Thyroid gland (tissue), 4 donors: ENCODE measurements around the gene KLF13. TPM values are rescaled to one million over a fixed set of nuclear protein-coding genes. Genes with fewer than 3 reads are reported as not detected.

ENCODE experiments used
- DNase-seq, 2 donors: peaks; one replicate each; pipeline ENCODE4 v3.0.0-alpha.2; 2019
- H3K27ac ChIP-seq, 3 donors: fragments of 200-600 bp; sonication (generic); 1 replicate in 2 of 3; 2 replicates in 1 of 3; pipeline ENCODE4 v1.5.1; 2016 to 2019; ENCODE audit warnings: mild to moderate bottlenecking in 1 of 3, moderate library complexity in 1 of 3
- H3K27me3 ChIP-seq: fragments of 200-600 bp; sonication (generic); one replicate; pipeline ENCODE4 v1.5.1; 2019
- H3K36me3 ChIP-seq, 2 donors: fragments of 200-600 bp; sonication (generic); one replicate each; pipeline ENCODE4 v1.5.1; 2016 to 2019
- H3K4me1 ChIP-seq, 2 donors: fragments of 200-600 bp; sonication (generic); one replicate each; pipeline ENCODE4 v1.5.1; 2017 to 2019
- H3K4me3 ChIP-seq, 3 donors: fragments of 200-600 bp; sonication (generic); replicated peaks in 1 of 3; 1 replicate in 2 of 3; 2 replicates in 1 of 3; pipeline ENCODE4 v1.5.1; 2016; ENCODE audit warnings: mild to moderate bottlenecking in 1 of 3
- H3K9me3 ChIP-seq: fragments of 200-600 bp; sonication (generic); one replicate; pipeline ENCODE4 v1.5.1; 2017
- POLR2A ChIP-seq, 2 donors: fragments of 450-650 bp; IDR thresholded peaks; one replicate each; pipeline ENCODE4 v1.6.1; 2017; ENCODE audit warnings: antibody characterized with exemption in 2 of 2, mild to moderate bottlenecking in 2 of 2, moderate library complexity in 1 of 2
- WGBS, 2 donors: methylation state at CpG; one replicate each; pipeline ENCODE4 v1.1.5; 2017; 5-methylcytosine and 5-hydroxymethylcytosine counted together
- intact Hi-C: fragments of 100-400 bp; cut with DNase I; formaldehyde crosslinking; loops from one replicate; pipeline ENCODE4 v1.15.1; 2023
- total RNA-seq, 4 donors: library from RNA; depleted of rRNA; stranded (reverse); fragments of >200 nt; gene quantifications; one replicate each; pipeline ENCODE4 v1.2.3, GENCODE V29; 2016
- TF ChIP-seq, protein P1 (sequence below), 6 experiments: fragments of 200-600 bp in 3 of 6; fragments of 450-650 bp in 3 of 6; sonication (generic) in 3 of 6; IDR thresholded peaks; one replicate each; pipeline ENCODE4 v1.5.1; 2016 to 2019; ENCODE audit warnings: antibody characterized with exemption in 6 of 6, mild to moderate bottlenecking in 2 of 6, inconsistent platforms in 1 of 6, moderate library complexity in 1 of 6

The KLF13 gene
- total RNA-seq, 4 donors from 2014 or later, result 84.0 to 117 (median 97.6) TPM

GRCh38 chr15:31279221-31280045 lies 47.2 kb upstream of the KLF13 start:
- 62 to 67% methylated on average over 8 to 11 of the region's 11 CpGs for WGBS, 2 donors
- H3K4me3 ChIP-seq, result no peak overlapping the region
- H3K27ac ChIP-seq, result peak overlapping the region; percentile 58 to 63 (median 60)
- TF ChIP-seq, protein P1, sequence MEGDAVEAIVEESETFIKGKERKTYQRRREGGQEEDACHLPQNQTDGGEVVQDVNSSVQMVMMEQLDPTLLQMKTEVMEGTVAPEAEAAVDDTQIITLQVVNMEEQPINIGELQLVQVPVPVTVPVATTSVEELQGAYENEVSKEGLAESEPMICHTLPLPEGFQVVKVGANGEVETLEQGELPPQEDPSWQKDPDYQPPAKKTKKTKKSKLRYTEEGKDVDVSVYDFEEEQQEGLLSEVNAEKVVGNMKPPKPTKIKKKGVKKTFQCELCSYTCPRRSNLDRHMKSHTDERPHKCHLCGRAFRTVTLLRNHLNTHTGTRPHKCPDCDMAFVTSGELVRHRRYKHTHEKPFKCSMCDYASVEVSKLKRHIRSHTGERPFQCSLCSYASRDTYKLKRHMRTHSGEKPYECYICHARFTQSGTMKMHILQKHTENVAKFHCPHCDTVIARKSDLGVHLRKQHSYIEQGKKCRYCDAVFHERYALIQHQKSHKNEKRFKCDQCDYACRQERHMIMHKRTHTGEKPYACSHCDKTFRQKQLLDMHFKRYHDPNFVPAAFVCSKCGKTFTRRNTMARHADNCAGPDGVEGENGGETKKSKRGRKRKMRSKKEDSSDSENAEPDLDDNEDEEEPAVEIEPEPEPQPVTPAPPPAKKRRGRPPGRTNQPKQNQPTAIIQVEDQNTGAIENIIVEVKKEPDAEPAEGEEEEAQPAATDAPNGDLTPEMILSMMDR (IDR thresholded peaks at IDR 0.05), result no peak
- no peak for TF ChIP-seq POLR2A (IDR thresholded peaks at IDR 0.05)
- no peaks in the 10 kb centered on the region for H3K9me3 ChIP-seq
- no peaks in the 10 kb centered on the region for H3K36me3 ChIP-seq
- peak; percentile 59 to 68 for DNase-seq
- intact Hi-C loops, result no loop called here
- peaks cover 30 to 32% of the 10 kb centered on the region in 2 donors for H3K4me1 ChIP-seq
- no peaks in the 10 kb centered on the region for H3K27me3 ChIP-seq

DNA sequence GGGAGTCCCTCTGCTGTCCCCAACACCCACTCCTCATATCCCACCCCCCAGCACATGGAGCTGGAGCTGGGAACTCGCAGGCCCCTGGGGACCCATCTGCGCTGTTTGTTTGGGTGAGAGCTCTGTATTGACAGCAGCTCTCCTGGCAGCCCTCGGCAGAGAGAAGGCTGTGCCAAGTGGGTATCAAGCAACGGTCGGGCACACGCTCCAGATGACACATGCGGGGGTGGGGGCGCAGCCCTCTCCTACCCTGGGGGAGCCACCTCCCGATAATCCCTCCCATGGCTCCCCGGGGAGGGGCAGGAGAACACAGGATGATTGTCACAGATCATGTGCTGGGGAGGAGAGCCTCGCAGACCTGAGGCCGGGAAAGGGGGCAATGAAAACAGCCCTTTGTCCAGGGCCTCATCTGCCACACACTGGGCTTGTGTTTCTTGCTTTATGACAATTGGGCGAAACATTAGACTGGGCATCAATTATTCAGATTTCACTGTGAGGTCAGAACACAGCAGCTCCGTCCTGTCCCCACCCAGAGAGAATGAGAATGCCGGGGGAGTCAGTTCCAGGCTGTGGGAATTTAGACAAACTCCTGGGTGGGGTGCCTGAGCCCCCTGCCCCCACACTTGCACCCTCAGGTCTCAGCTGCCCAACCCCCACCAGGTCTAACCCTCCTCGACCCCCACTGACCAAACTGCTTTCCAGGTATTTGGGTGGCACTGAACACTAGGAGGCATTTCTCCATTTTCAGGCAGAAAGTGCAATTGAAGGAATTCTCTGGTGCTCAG lies 46.4 kb upstream of the KLF13 start:
- WGBS, 2 donors, result 30 to 43% methylated on average over 12 to 13 of the region's 16 CpGs
- peak; percentile 79 to 80 for DNase-seq
- Histone ChIP-seq H3K4me3 (no peak overlapping the region), H3K36me3 (no peaks in the 10 kb centered on the region), H3K27ac (peak overlapping the region; percentile 58 to 63 (median 60)), H3K9me3 (no peaks in the 10 kb centered on the region), H3K4me1 (peaks cover 22 to 24% of the 10 kb centered on the region in 2 donors), H3K27me3 (no peaks in the 10 kb centered on the region)
- no peak for TF ChIP-seq POLR2A (IDR thresholded peaks at IDR 0.05)
- TF ChIP-seq, protein P1 (IDR thresholded peaks at IDR 0.05), result peak in 1 of 6 experiments; percentile 15
- intact Hi-C loops, result no loop called here

DNA sequence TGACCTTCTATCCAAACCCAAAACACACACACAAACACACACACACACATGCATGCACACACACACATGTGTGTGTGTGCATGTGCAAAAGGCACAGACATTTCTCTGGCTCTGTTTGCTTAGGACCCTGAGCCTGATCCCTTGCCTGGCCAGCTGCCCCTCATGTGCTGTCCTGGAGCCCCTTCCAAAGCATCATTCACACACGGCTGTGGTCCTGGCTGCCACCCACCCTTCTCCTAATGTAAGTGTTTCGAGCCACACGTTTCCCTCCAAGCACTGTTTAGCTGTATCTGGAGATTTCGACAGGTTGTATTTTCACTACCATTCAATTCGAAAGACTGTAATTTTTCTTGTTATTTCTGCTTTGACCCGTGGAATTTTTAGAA lies 45.8 kb upstream of the KLF13 start:
- no peak overlapping the region for H3K4me3 ChIP-seq
- H3K27me3 ChIP-seq, result no peaks in the 10 kb centered on the region
- TF ChIP-seq, protein P1 (IDR thresholded peaks at IDR 0.05), result no peak
- TF ChIP-seq POLR2A (IDR thresholded peaks at IDR 0.05), result no peak
- no peaks in the 10 kb centered on the region for H3K36me3 ChIP-seq
- peak overlapping the region in 1 of 3 donors; percentile 60 for H3K27ac ChIP-seq
- H3K9me3 ChIP-seq, result no peaks in the 10 kb centered on the region
- no peak for DNase-seq
- H3K4me1 ChIP-seq, result peaks cover 16 to 18% of the 10 kb centered on the region in 2 donors
- WGBS, 2 donors, result 69 to 82% methylated on average over 6 of the region's 6 CpGs
- intact Hi-C loops, result no loop called here

DNA sequence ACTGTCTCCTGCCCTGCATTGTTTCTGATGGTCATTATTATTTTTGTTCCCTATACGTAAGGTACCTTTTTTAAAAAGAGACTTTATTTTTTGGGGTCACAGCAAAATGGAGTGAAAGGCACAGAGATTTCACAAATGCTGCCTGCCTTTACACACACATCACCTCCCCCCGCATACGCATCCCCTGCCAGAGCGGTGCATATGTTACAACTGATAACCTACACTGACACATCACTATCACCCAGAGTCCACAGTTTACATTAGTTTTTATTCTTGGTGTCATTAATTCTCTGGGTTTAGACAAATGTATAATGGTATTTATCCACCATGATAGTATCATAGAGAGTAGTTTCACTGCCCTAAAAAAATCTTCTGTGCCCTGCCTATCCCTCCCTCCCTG lies 43.6 kb upstream of the KLF13 start:
- WGBS, 2 donors, result 96 to 99% methylated on average over 4 of the region's 4 CpGs
- H3K4me1 ChIP-seq, result peaks cover 16 to 18% of the 10 kb centered on the region in 2 donors
- H3K27ac ChIP-seq, result no peak overlapping the region
- no peak for TF ChIP-seq POLR2A (IDR thresholded peaks at IDR 0.05)
- TF ChIP-seq, protein P1 (IDR thresholded peaks at IDR 0.05), result no peak
- no peaks in the 10 kb centered on the region for H3K9me3 ChIP-seq
- no peaks in the 10 kb centered on the region for H3K36me3 ChIP-seq
- no peaks in the 10 kb centered on the region for H3K27me3 ChIP-seq
- H3K4me3 ChIP-seq, result no peak overlapping the region
- DNase-seq, result no peak
- intact Hi-C loops, result no loop called here
